WTC11 (cell line): ENCODE data around the gene FERMT1. TPM values are rescaled to one million over a fixed set of nuclear protein-coding genes. Genes with fewer than 3 reads are reported as not detected.

Experiments used
- ATAC-seq: fragments of 200-7000 bp; cut with Tn5 transposase; 2 replicates; pipeline ENCODE4 v1.10.0; 2021; ENCODE audit warnings: mild to moderate bottlenecking, moderate library complexity
- CTCF ChIA-PET: fragments of 300-600 bp; sonication (Branson Sonifier 250); formaldehyde crosslinking; loops from one replicate; lab custom pipeline; 2021; ENCODE audit warnings: antibody characterized with exemption; lab: Charles Lee
- POLR2A ChIA-PET: fragments of 350-600 bp; sonication (Branson Sonifier 250); formaldehyde crosslinking; loops from one replicate; lab custom pipeline; 2021; ENCODE audit warnings: antibody characterized with exemption; lab: Charles Lee
- DNase-seq: peaks from one replicate; pipeline ENCODE4 v3.0.0; 2021; ENCODE audit warnings: low spot score
- H3K27ac Mint-ChIP-seq: 2 replicates; pipeline ENCODE4 v1.8.0; 2021; ENCODE audit warnings: mixed read lengths
- H3K27me3 Mint-ChIP-seq: 2 replicates; pipeline ENCODE4 v1.8.0; 2021; ENCODE audit warnings: low read depth, mild to moderate bottlenecking, moderate library complexity, mixed read lengths
- H3K36me3 Mint-ChIP-seq: 2 replicates; pipeline ENCODE4 v1.8.0; 2021; ENCODE audit warnings: mixed read lengths
- H3K4me1 Mint-ChIP-seq: 2 replicates; pipeline ENCODE4 v1.8.0; 2022; ENCODE audit warnings: mixed read lengths
- H3K4me3 Mint-ChIP-seq: 2 replicates; pipeline ENCODE4 v1.8.0; 2021; ENCODE audit warnings: mild to moderate bottlenecking, moderate library complexity, mixed read lengths
- H3K9me3 Mint-ChIP-seq: 2 replicates; pipeline ENCODE4 v1.8.0; 2021; ENCODE audit warnings: mixed read lengths
- EMX1 ChIP-seq: fragments of 250-450 bp; sonication (Bioruptor Pico); IDR thresholded peaks from 2 replicates; pipeline ENCODE4 v1.8.0; 2021; ENCODE audit warnings: mild to moderate bottlenecking
- FOXJ3 ChIP-seq: sonication (generic); formaldehyde crosslinking; IDR thresholded peaks from 2 replicates; pipeline ENCODE4 v1.9.0; 2021; ENCODE audit warnings: missing genetic modification reagents, mild to moderate bottlenecking, borderline replicate concordance
- FOXP1 ChIP-seq: sonication (generic); formaldehyde crosslinking; IDR thresholded peaks from 2 replicates; pipeline ENCODE4 v1.8.0; 2022; ENCODE audit warnings: missing genetic modification reagents, mild to moderate bottlenecking, moderate library complexity, borderline replicate concordance
- RELA ChIP-seq: sonication (generic); formaldehyde crosslinking; IDR thresholded peaks from 2 replicates; pipeline ENCODE4 v1.8.1; 2022; ENCODE audit warnings: missing genetic modification reagents, mild to moderate bottlenecking, borderline replicate concordance
- RORB ChIP-seq: fragments of 250-450 bp; sonication (Bioruptor Pico); IDR thresholded peaks from 2 replicates; pipeline ENCODE4 v1.9.0; 2021; ENCODE audit warnings: mild to moderate bottlenecking
- SMAD4 ChIP-seq: sonication (generic); formaldehyde crosslinking; IDR thresholded peaks from 2 replicates; pipeline ENCODE4 v1.8.0; 2022; ENCODE audit warnings: mild to moderate bottlenecking, missing genetic modification reagents
- ZNF219 ChIP-seq: sonication (generic); formaldehyde crosslinking; IDR thresholded peaks from 2 replicates; pipeline ENCODE4 v1.8.0; 2023; ENCODE audit warnings: missing genetic modification reagents, mild to moderate bottlenecking, borderline replicate concordance
- ZNF396 ChIP-seq: fragments of 250-450 bp; sonication (Bioruptor Pico); IDR thresholded peaks from 2 replicates; pipeline ENCODE4 v1.8.0; 2021; ENCODE audit warnings: mild to moderate bottlenecking, moderate library complexity, borderline replicate concordance
- ZNF671 ChIP-seq: fragments of 250-450 bp; sonication (Bioruptor Pico); IDR thresholded peaks from 2 replicates; pipeline ENCODE4 v1.8.0; 2021; ENCODE audit warnings: mild to moderate bottlenecking
- total RNA-seq: library from RNA; stranded (reverse); gene quantifications from 3 replicates; pipeline ENCODE4 v1.2.3, GENCODE V29; 2021
- TF ChIP-seq, protein P1 (sequence below): sonication (generic); formaldehyde crosslinking; conservative IDR thresholded peaks from 2 replicates; pipeline ENCODE4 v1.8.1; 2023; ENCODE audit warnings: mild to moderate bottlenecking, low read depth, missing genetic modification reagents, moderate library complexity
- TF ChIP-seq, protein P2 (sequence below): fragments of 250-450 bp; sonication (Bioruptor Pico); conservative IDR thresholded peaks from 2 replicates; pipeline ENCODE4 v1.9.0; 2021; ENCODE audit warnings: mild to moderate bottlenecking
- TF ChIP-seq, protein P3 (sequence below): sonication (generic); formaldehyde crosslinking; IDR thresholded peaks from 2 replicates; pipeline ENCODE4 v1.8.1; 2023; ENCODE audit warnings: mild to moderate bottlenecking, missing genetic modification reagents
- TF ChIP-seq, protein P4 (sequence below): sonication (generic); formaldehyde crosslinking; IDR thresholded peaks from 2 replicates; pipeline ENCODE4 v1.8.1; 2022; ENCODE audit warnings: mild to moderate bottlenecking, moderate library complexity, missing genetic modification reagents
- TF ChIP-seq, protein P5 (sequence below): sonication (generic); formaldehyde crosslinking; IDR thresholded peaks from 2 replicates; pipeline ENCODE4 v1.8.0; 2022; ENCODE audit warnings: mild to moderate bottlenecking, missing genetic modification reagents

FERMT1 gene
- total RNA-seq, 1 experiment from 2014 or later = 23.0 TPM

DNA sequence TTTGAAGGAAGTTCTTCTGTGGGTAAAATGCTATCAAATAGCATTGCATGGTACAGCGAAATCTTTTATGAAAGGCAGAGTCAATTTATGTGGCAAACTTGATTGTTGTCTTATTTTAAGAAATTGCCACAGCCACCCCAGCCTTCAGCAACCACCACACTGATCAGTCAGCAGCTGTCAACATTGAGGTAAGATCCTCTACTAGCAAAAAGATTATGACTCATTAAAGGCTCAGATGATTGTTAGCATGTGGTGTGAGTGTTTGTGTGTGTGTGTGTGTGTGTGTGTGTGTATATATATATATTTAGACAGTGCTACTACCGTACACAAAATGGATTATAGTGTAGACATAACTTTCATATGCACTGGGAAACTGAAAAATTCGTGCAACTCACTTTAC, 96.8 kb downstream of the FERMT1 start:
- DNase-seq (no peak), ATAC-seq (no peak)
- CTCF ChIA-PET = no interaction called here
- POLR2A ChIA-PET = no interaction called here
- no peaks in the 10 kb centered on the region for H3K4me1 Mint-ChIP-seq
- H3K27me3 Mint-ChIP-seq = no peaks in the 10 kb centered on the region
- peaks cover 20% of the 10 kb centered on the region for H3K9me3 Mint-ChIP-seq
- H3K4me3 Mint-ChIP-seq = no peak overlapping the region
- H3K36me3 Mint-ChIP-seq = peaks cover 39% of the 10 kb centered on the region
- no peak overlapping the region for H3K27ac Mint-ChIP-seq
- TF ChIP-seq, protein P1, sequence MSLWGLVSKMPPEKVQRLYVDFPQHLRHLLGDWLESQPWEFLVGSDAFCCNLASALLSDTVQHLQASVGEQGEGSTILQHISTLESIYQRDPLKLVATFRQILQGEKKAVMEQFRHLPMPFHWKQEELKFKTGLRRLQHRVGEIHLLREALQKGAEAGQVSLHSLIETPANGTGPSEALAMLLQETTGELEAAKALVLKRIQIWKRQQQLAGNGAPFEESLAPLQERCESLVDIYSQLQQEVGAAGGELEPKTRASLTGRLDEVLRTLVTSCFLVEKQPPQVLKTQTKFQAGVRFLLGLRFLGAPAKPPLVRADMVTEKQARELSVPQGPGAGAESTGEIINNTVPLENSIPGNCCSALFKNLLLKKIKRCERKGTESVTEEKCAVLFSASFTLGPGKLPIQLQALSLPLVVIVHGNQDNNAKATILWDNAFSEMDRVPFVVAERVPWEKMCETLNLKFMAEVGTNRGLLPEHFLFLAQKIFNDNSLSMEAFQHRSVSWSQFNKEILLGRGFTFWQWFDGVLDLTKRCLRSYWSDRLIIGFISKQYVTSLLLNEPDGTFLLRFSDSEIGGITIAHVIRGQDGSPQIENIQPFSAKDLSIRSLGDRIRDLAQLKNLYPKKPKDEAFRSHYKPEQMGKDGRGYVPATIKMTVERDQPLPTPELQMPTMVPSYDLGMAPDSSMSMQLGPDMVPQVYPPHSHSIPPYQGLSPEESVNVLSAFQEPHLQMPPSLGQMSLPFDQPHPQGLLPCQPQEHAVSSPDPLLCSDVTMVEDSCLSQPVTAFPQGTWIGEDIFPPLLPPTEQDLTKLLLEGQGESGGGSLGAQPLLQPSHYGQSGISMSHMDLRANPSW (CRISPR knock-in tag) = no peak
- TF ChIP-seq FOXP1 (CRISPR knock-in tag) (no peak), SMAD4 (CRISPR knock-in tag) (no peak), ZNF219 (CRISPR knock-in tag) (no peak), FOXJ3 (CRISPR knock-in tag) (no peak), RELA (CRISPR knock-in tag) (no peak), ZNF396 (CRISPR knock-in tag) (no peak), EMX1 (CRISPR knock-in tag) (no peak), ZNF671 (CRISPR knock-in tag) (no peak), RORB (no peak)
- TF ChIP-seq, protein P2, sequence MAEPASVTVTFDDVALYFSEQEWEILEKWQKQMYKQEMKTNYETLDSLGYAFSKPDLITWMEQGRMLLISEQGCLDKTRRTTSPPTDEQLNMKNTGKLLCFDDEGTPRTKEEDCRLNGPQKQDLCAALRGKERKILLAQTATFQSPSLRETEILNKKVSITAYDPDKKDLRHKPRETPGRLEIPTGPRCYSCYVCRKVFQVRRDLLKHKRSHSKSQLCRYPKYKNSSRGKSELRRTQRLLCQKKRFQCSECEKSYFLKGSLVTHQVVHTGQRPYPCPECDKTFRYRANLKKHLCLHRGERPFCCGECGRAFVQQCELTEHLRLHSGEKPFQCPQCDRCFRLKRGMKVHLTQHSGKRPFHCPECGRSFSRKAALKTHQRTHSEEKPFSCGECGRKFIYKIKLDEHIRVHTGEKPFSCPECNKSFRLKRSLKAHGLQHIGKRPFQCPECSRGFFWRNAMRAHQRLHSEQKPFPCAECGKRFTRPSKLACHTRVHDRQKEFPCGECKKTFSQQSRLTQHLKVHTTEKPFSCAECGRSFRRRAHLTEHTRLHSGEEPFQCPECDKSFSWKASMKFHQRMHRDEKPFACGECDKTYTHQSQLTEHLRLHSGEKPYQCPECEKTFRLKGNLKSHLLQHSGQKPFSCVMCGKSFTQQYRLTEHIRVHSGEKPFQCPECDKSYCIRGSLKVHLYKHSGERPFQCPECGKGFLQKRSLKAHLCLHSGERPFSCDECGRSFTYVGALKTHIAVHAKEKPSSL (CRISPR knock-in tag) = no peak
- TF ChIP-seq, protein P3, sequence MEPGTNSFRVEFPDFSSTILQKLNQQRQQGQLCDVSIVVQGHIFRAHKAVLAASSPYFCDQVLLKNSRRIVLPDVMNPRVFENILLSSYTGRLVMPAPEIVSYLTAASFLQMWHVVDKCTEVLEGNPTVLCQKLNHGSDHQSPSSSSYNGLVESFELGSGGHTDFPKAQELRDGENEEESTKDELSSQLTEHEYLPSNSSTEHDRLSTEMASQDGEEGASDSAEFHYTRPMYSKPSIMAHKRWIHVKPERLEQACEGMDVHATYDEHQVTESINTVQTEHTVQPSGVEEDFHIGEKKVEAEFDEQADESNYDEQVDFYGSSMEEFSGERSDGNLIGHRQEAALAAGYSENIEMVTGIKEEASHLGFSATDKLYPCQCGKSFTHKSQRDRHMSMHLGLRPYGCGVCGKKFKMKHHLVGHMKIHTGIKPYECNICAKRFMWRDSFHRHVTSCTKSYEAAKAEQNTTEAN (CRISPR knock-in tag) = no peak
- TF ChIP-seq, protein P4, sequence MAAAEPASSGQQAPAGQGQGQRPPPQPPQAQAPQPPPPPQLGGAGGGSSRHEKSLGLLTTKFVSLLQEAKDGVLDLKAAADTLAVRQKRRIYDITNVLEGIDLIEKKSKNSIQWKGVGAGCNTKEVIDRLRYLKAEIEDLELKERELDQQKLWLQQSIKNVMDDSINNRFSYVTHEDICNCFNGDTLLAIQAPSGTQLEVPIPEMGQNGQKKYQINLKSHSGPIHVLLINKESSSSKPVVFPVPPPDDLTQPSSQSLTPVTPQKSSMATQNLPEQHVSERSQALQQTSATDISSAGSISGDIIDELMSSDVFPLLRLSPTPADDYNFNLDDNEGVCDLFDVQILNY (CRISPR knock-in tag) = no peak
- TF ChIP-seq, protein P5, sequence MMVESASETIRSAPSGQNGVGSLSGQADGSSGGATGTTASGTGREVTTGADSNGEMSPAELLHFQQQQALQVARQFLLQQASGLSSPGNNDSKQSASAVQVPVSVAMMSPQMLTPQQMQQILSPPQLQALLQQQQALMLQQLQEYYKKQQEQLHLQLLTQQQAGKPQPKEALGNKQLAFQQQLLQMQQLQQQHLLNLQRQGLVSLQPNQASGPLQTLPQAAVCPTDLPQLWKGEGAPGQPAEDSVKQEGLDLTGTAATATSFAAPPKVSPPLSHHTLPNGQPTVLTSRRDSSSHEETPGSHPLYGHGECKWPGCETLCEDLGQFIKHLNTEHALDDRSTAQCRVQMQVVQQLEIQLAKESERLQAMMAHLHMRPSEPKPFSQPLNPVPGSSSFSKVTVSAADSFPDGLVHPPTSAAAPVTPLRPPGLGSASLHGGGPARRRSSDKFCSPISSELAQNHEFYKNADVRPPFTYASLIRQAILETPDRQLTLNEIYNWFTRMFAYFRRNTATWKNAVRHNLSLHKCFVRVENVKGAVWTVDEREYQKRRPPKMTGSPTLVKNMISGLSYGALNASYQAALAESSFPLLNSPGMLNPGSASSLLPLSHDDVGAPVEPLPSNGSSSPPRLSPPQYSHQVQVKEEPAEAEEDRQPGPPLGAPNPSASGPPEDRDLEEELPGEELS (CRISPR knock-in tag) = no peak

Other genes starting within 250 kb of the FERMT1 start
- 1.3 to 1.4 TPM (median 1.4 TPM) in 3 replicates for gene CHGB, start 211.5 kb downstream of the FERMT1 start, total RNA-seq
- 15.4 to 17.2 TPM (median 16.7 TPM) in 3 replicates for gene TRMT6, start 172.5 kb downstream of the FERMT1 start, total RNA-seq
- 28.0 to 29.5 TPM (median 29.5 TPM) in 3 replicates for gene MCM8, start 172.4 kb downstream of the FERMT1 start, total RNA-seq
- 36.1 to 44.0 TPM (median 36.8 TPM) in 3 replicates for gene CRLS1, start 116.9 kb downstream of the FERMT1 start, total RNA-seq
- gene LRRN4, start 69.0 kb downstream of the FERMT1 start, total RNA-seq = 0.32 to 0.64 TPM (median 0.48 TPM) in 3 replicates